Lower leg skin (tissue), 4 donors: ENCODE data around the gene AKR1C8. TPM values are rescaled to one million over a fixed set of nuclear protein-coding genes. Genes with fewer than 3 reads are reported as not detected.
"Not testable (repeated sequence)": the region's sequence is repeated elsewhere in the genome, so short reads cannot be mapped to it uniquely, and the experiment has no call there.

Experiments used
- DNase-seq, 2 donors: peaks; one replicate each; pipeline ENCODE4 v3.0.0-alpha.2; 2019; ENCODE audit warnings: low spot score in 2 of 2
- H3K4me3 ChIP-seq: fragments of 200-600 bp; sonication (generic); 2 replicates; pipeline ENCODE4 v1.5.1; 2017; ENCODE audit warnings: mild to moderate bottlenecking, low read depth; ENCODE audit not compliant: poor library complexity, severe bottlenecking
- POLR2A ChIP-seq, 2 donors: fragments of 450-650 bp; IDR thresholded peaks; one replicate each; pipeline ENCODE4 v1.6.1; 2016 to 2017; ENCODE audit warnings: antibody characterized with exemption in 2 of 2, mild to moderate bottlenecking in 1 of 2, moderate library complexity in 1 of 2
- WGBS, 2 donors: methylation state at CpG; one replicate each; pipeline ENCODE4 v1.1.5; 2018; 5-methylcytosine and 5-hydroxymethylcytosine counted together
- intact Hi-C: fragments of 100-400 bp; cut with DNase I; formaldehyde crosslinking; loops from one replicate; pipeline ENCODE4 v1.15.0; 2023; ENCODE audit warnings: low total_unique reads
- total RNA-seq, 4 donors: library from RNA; depleted of rRNA; stranded (reverse); fragments of >200 nt; gene quantifications; one replicate each; pipeline ENCODE4 v1.1.0, GENCODE V29; 2016
- TF ChIP-seq, protein P1 (sequence below), 3 donors: fragments of 450-650 bp; IDR thresholded peaks; one replicate each; pipeline ENCODE4 v1.5.1; 2016; ENCODE audit warnings: antibody characterized with exemption in 3 of 3, mild to moderate bottlenecking in 3 of 3, moderate library complexity in 2 of 3

The AKR1C8 gene
- total RNA-seq, 4 donors from 2014 or later, result not detected

DNA sequence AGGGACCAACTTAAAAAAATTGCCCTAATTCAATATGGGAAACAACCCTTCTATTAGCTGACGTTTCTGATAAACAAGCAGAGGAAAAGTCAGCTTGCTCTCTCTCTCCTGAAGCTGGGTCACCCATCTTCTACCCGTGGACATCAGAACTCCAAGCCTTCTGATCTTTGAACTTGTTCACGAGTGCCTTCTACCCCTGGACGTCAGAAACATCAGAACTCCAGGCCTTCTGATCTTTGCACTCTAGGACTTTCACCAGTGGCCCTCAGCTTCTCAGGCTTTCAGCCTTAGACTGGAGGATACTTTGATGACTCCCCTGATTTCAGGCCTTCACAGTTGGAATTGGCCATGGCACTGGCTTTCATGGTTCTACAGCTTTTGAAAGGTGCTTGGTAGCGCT lies 41.8 kb downstream of the AKR1C8 start:
- intact Hi-C loops, result no loop called here
- 81 to 83% methylated on average over 5 of the region's 5 CpGs for WGBS, 2 donors
- TF ChIP-seq POLR2A (IDR thresholded peaks at IDR 0.05), result no peak
- TF ChIP-seq, protein P1, sequence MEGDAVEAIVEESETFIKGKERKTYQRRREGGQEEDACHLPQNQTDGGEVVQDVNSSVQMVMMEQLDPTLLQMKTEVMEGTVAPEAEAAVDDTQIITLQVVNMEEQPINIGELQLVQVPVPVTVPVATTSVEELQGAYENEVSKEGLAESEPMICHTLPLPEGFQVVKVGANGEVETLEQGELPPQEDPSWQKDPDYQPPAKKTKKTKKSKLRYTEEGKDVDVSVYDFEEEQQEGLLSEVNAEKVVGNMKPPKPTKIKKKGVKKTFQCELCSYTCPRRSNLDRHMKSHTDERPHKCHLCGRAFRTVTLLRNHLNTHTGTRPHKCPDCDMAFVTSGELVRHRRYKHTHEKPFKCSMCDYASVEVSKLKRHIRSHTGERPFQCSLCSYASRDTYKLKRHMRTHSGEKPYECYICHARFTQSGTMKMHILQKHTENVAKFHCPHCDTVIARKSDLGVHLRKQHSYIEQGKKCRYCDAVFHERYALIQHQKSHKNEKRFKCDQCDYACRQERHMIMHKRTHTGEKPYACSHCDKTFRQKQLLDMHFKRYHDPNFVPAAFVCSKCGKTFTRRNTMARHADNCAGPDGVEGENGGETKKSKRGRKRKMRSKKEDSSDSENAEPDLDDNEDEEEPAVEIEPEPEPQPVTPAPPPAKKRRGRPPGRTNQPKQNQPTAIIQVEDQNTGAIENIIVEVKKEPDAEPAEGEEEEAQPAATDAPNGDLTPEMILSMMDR (IDR thresholded peaks at IDR 0.05), result no peak
- no peak for DNase-seq
- no peak overlapping the region for H3K4me3 ChIP-seq

DNA sequence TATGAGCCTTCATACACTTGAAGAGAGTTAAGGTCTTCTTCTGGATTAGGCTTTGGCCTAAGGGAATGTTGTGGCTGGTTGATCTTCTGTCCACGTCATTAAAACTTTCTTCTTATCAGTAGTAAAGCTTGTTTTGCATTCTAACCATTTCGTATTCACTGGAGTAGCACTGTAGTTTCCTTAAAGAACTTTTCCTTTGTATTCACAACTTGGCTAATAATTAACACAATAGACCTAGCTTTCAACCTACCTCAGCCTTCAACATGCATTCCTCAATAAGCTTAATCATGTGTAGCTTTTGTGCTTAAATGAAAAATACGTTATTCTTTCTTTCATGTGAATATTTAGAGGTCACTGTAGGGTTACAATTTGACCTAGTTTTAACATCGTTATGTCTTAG lies 42.8 kb downstream of the AKR1C8 start:
- WGBS, 2 donors, result 70 to 75% methylated on average over 4 of the region's 4 CpGs
- no peak for DNase-seq
- intact Hi-C loops, result no loop called here
- H3K4me3 ChIP-seq, result no peak overlapping the region
- TF ChIP-seq, protein P1 (IDR thresholded peaks at IDR 0.05), result no peak
- TF ChIP-seq POLR2A (IDR thresholded peaks at IDR 0.05), result no peak

GRCh38 chr10:5137699-5138098 lies 47.3 kb downstream of the AKR1C8 start:
- 32 to 56% methylated on average over 4 of the region's 4 CpGs for WGBS, 2 donors
- H3K4me3 ChIP-seq, intact Hi-C loops, DNase-seq: not testable (repeated sequence)

GRCh38 chr10:5136468-5137087 lies 48.4 kb downstream of the AKR1C8 start:
- no peak for TF ChIP-seq POLR2A (IDR thresholded peaks at IDR 0.05)
- TF ChIP-seq, protein P1 (IDR thresholded peaks at IDR 0.05), result no peak
- no peak for DNase-seq
- 94 to 95% methylated on average over 1 of the region's 1 CpG for WGBS, 2 donors

GRCh38 chr10:5135581-5135980 lies 49.4 kb downstream of the AKR1C8 start:
- DNase-seq, result no peak
- no peak overlapping the region for H3K4me3 ChIP-seq
- intact Hi-C loops, result no loop called here
- 65 to 84% methylated on average over 2 of the region's 2 CpGs for WGBS, 2 donors
- no peak for TF ChIP-seq POLR2A (IDR thresholded peaks at IDR 0.05)
- TF ChIP-seq, protein P1 (IDR thresholded peaks at IDR 0.05), result no peak

More at GRCh38 chr10:5136468-5137087, 48.4 kb downstream of the AKR1C8 start:
- no peak overlapping the region for H3K4me3 ChIP-seq
- intact Hi-C loops, result no loop called here

GRCh38 chr10:5125315-5126044 lies 59.5 kb downstream of the AKR1C8 start:
- 78 to 81% methylated on average over 3 of the region's 3 CpGs for WGBS, 2 donors
- no peak overlapping the region for H3K4me3 ChIP-seq
- intact Hi-C loops, result no loop called here
- DNase-seq, result no peak
- no peak for TF ChIP-seq POLR2A (IDR thresholded peaks at IDR 0.05)
- TF ChIP-seq, protein P1 (IDR thresholded peaks at IDR 0.05), result no peak
